GM13977 (cell line): ENCODE measurements around the gene OLFM4.

Source experiments
- DNase-seq: peaks from one replicate; pipeline ENCODE4 v3.0.0; 2012; ENCODE audit warnings: low spot score
- CTCF ChIP-seq: IDR thresholded peaks from 2 replicates; pipeline ENCODE4 v1.5.1; 2012; ENCODE audit warnings: mild to moderate bottlenecking, control low read depth; ENCODE audit not compliant: insufficient read depth; ENCODE audit errors: extremely low read depth, missing control alignments
- in situ Hi-C: fragments of 300-500 bp; cut with MboI; formaldehyde crosslinking; loops from one replicate; pipeline ENCODE4 v1.12.0; 2022; ENCODE audit warnings: low sequenced_read_pairs, low pct_unique_long_range_greater_than_20kb, mixed read lengths, inconsistent platforms; ENCODE audit not compliant: unreplicated experiment

Gene OLFM4

GRCh38 chr13:52992110-52992509 is 36.5 kb upstream of the OLFM4 start:
- in situ Hi-C loops, result no loop called here
- TF ChIP-seq CTCF, result no peak
- DNase-seq, result no peak

- no peak for TF ChIP-seq CTCF
- DNase-seq, result no peak
- in situ Hi-C loops, result no loop called here
Observed at GRCh38 chr13:52994051-52994450, 34.6 kb upstream of the OLFM4 start.

GRCh38 chr13:52994865-52995264 is 33.7 kb upstream of the OLFM4 start:
- TF ChIP-seq CTCF, result no peak
- in situ Hi-C loops, result no loop called here
- DNase-seq, result no peak

DNA sequence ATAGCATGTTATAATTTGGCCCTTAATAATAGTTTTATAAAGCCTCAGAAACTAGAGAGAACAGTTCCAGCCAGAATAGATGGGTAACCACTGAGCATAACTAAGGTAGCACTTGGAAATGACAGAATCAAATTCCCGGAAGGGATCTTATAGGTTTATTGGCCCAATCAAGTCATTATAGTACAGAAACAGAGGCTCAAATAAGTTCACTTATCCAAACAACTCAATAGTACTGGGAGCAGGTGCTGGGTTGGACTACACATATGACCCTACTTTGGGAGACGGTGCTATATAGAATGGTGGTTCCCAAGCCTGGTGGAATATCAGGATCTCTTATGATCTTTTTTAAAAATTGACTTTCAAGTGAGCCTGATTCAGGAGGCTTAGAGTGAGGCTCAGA is 32.7 kb upstream of the OLFM4 start:
- no peak for TF ChIP-seq CTCF
- in situ Hi-C loops, result no loop called here
- DNase-seq, result no peak

DNA sequence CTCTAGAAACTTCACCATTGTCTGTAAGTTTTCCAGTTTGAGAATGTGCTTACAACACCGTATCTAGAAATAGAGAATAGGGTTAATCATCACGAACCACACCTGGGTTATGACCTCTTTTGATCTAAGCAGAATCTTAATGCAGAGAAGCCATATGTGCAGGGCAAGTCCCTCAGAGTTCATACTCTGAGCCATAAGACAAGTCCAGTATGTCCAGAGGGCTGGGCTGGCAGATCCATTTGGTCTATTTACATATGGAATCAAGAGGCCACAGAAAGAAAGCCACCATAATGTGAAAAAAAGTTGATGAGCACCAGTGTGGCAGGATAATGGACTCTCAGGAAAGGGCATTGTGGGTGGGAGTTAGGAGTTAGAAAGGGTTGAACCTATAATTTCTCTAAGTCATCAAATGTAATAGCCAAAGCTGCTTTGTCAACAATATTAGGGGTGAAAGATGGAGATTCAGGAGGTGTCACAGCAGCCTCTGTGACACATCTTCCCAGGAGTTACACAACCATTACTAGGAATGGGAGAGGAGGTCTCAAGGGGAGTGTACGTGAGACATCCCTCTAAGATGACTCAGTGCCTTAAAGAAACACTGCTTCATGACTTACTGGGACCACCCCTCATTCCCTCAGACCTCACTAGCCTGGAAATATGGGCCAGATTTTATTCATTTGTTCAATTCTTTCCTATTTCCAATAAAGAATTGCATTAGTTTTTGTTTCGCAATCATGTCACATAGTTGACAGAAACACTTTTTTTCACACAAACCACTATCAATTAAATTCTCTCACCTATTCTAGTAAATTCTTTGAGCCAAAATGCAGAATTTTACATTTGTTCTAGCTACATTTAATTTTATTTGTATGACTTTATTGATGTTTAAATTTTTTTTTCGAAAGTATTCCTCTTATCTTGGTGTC is 30.4 kb upstream of the OLFM4 start:
- no peak for TF ChIP-seq CTCF
- in situ Hi-C loops, result no loop called here
- no peak for DNase-seq

DNA sequence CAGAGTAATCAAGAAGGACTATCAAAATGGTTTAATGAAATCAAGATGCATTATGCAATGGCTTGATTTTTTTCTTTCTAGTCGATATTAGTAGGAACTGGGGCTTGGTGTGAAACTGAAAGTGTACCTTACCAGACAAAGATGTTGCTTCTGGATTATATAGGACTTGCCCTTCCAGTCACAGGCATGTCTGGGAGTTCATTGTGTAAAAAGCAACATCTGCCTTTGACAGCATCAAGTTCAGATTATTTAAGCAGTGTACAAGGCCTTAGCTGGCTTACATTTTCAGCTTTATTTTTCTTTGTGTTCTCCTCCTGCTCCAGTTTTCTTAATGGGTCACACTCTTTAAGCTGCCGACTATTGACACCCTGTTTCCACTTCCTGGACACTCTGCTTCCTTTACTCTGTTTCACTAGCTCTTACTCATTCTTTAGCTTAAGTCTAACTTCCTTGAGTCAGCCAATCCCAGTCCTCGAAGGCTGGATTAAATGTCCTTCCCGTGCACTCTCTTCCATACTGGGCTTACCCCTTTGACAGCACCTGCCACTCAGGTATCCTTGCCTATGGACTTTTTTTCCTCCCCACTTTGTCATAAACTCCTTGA is 29.4 kb upstream of the OLFM4 start:
- no peak for DNase-seq
- TF ChIP-seq CTCF, result no peak
- in situ Hi-C loops, result no loop called here
